ENCODE results near the gene SLC35G6.

The SLC35G6 gene

DNA sequence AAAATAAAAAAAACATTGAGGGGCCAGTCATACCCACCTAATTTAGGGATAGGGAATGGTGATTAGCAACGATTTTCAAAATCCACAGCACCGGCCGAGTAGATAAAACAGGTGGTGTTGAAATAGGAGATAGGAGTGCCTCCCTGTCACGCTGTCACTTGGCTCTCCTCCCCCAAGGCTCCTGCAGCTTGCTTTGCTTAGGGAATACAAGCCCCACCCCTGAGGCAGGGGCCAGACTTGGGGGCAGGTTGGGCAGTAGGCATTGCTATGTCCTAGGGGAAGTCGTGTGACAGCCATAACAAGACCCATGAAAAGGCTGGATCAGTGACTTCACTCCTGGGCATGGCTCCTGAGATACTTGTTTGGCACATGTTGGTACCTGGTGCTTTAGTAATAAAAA lies 28.7 kb downstream of the SLC35G6 start:
- Histone ChIP-seq H4K8ac (ENCODE audit: low read length) (peak overlapping the region; percentile 31), H3K4me3 (ENCODE audit: insufficient read depth in 1 of 2, low read depth in 1 of 2, low read length in 2 of 2) (no peak overlapping the region), H3K14ac (ENCODE audit: low read length in 2 of 2) (no peak overlapping the region), H3K9me3 (ENCODE audit: control insufficient read depth, low read length) (no peaks in the 10 kb centered on the region), H2BK120ac (ENCODE audit: low read depth, low read length) (no peak overlapping the region), H3K18ac (ENCODE audit: low read depth in 1 of 2, low read length in 2 of 2) (no peak overlapping the region), H3K4me2 (ENCODE audit: low read length, poor library complexity, severe bottlenecking) (no peak overlapping the region), H3K4me1 (ENCODE audit: control insufficient read depth, insufficient read depth, low read depth, low read length) (no peaks in the 10 kb centered on the region), H3K27me3 (ENCODE audit: control insufficient read depth in 1 of 2, insufficient read depth in 1 of 2, low read length in 2 of 2) (no peaks in the 10 kb centered on the region), H3K9ac (ENCODE audit: low read length) (no peak overlapping the region), H3K4ac (ENCODE audit: low read depth in 1 of 2, low read length in 2 of 2) (no peak overlapping the region), H4K91ac (ENCODE audit: low read length) (no peak overlapping the region), H2BK5ac (ENCODE audit: low read depth, low read length, poor library complexity, severe bottlenecking) (no peak overlapping the region), H2BK12ac (ENCODE audit: low read length in 2 of 2) (no peak overlapping the region), H3K79me1 (replicated peaks; ENCODE audit: low read length, poor library complexity, severe bottlenecking) (peaks cover 21% of the 10 kb centered on the region), H3K27ac (ENCODE audit: low read length, poor library complexity, severe bottlenecking) (no peak overlapping the region), H2AFZ (ENCODE audit: low read depth, low read length) (no peak overlapping the region), H2BK15ac (ENCODE audit: low read depth, poor library complexity, severe bottlenecking) (no peak overlapping the region), H3K23ac (ENCODE audit: low read length in 2 of 2) (no peak overlapping the region), H3K36me3 (ENCODE audit: control insufficient read depth in 1 of 2, insufficient read depth in 2 of 2, low read depth in 1 of 2, low read length in 2 of 2) (peaks cover 83 to 96% of the 10 kb centered on the region in 2 experiments), H2AK5ac (ENCODE audit: low read length, severe bottlenecking) (no peak overlapping the region)
- no peak for DNase-seq
- 97% methylated on average over 5 of the region's 5 CpGs for WGBS

DNA sequence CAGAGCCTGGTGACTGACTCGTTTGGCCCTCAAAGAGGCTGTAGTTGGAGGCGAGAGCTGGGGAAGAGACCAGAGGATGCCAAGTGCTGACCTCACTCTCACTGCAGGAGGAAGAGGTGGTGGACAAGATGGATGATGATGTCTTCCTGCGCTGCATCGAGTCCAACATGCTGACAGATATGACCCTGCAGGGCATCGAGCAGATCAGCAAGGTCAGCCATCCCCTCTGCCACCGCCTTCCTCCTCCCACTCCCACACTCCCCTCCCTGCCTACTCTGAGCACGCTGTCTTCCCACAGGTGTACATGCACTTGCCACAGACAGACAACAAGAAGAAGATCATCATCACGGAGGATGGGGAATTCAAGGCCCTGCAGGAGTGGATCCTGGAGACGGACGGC lies 29.9 kb downstream of the SLC35G6 start:
- Histone ChIP-seq H3K27me3 (ENCODE audit: control insufficient read depth in 1 of 2, insufficient read depth in 1 of 2, low read length in 2 of 2) (no peaks in the 10 kb centered on the region), H3K4ac (ENCODE audit: low read depth in 1 of 2, low read length in 2 of 2) (no peak overlapping the region), H3K18ac (ENCODE audit: low read depth in 1 of 2, low read length in 2 of 2) (no peak overlapping the region), H3K27ac (ENCODE audit: low read length, poor library complexity, severe bottlenecking) (no peak overlapping the region), H3K23ac (ENCODE audit: low read length in 2 of 2) (no peak overlapping the region), H2AK5ac (ENCODE audit: low read length, severe bottlenecking) (no peak overlapping the region), H3K4me2 (ENCODE audit: low read length, poor library complexity, severe bottlenecking) (no peak overlapping the region), H3K9ac (ENCODE audit: low read length) (no peak overlapping the region), H2AFZ (ENCODE audit: low read depth, low read length) (no peak overlapping the region), H2BK12ac (ENCODE audit: low read length in 2 of 2) (no peak overlapping the region), H3K14ac (ENCODE audit: low read length in 2 of 2) (no peak overlapping the region), H2BK15ac (ENCODE audit: low read depth, poor library complexity, severe bottlenecking) (no peak overlapping the region), H3K79me1 (replicated peaks; ENCODE audit: low read length, poor library complexity, severe bottlenecking) (peaks cover 24% of the 10 kb centered on the region), H4K91ac (ENCODE audit: low read length) (no peak overlapping the region), H3K9me3 (ENCODE audit: control insufficient read depth, low read length) (no peaks in the 10 kb centered on the region), H4K8ac (ENCODE audit: low read length) (no peak overlapping the region), H3K36me3 (ENCODE audit: control insufficient read depth in 1 of 2, insufficient read depth in 2 of 2, low read depth in 1 of 2, low read length in 2 of 2) (peaks cover 86 to 92% of the 10 kb centered on the region in 2 experiments), H2BK5ac (ENCODE audit: low read depth, low read length, poor library complexity, severe bottlenecking) (no peak overlapping the region), H3K4me1 (ENCODE audit: control insufficient read depth, insufficient read depth, low read depth, low read length) (no peaks in the 10 kb centered on the region), H2BK120ac (ENCODE audit: low read depth, low read length) (no peak overlapping the region), H3K4me3 (ENCODE audit: insufficient read depth in 1 of 2, low read depth in 1 of 2, low read length in 2 of 2) (no peak overlapping the region)
- no peak for DNase-seq
- 95% methylated on average over 10 of the region's 10 CpGs for WGBS

DNA sequence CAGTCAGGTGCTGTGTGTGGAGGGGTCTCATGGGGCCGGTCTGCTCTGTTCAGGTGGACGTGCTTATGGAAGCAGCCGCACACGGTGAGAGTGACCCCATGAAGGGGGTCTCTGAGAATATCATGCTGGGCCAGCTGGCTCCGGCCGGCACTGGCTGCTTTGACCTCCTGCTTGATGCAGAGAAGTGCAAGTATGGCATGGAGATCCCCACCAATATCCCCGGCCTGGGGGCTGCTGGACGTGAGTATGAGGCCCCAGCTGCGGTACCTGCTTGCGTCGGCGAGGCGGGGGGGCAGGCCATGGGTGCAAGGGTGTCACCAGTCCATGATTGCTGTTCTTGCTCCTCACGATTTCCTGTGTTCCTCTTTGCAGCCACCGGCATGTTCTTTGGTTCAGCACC lies 30.9 kb downstream of the SLC35G6 start:
- H3K23ac ChIP-seq (ENCODE audit: low read length in 2 of 2), result no peak overlapping the region
- H4K8ac ChIP-seq (ENCODE audit: low read length), result no peak overlapping the region
- no peak overlapping the region for H3K4ac ChIP-seq (ENCODE audit: low read depth in 1 of 2, low read length in 2 of 2)
- H3K4me3 ChIP-seq (ENCODE audit: insufficient read depth in 1 of 2, low read depth in 1 of 2, low read length in 2 of 2), result no peak overlapping the region
- no peak overlapping the region for H2BK12ac ChIP-seq (ENCODE audit: low read length in 2 of 2)
- H2BK5ac ChIP-seq (ENCODE audit: low read depth, low read length, poor library complexity, severe bottlenecking), result no peak overlapping the region
- WGBS, result 97% methylated on average over 15 of the region's 15 CpGs
- H3K9me3 ChIP-seq (ENCODE audit: control insufficient read depth, low read length), result no peaks in the 10 kb centered on the region
- no peak overlapping the region for H4K91ac ChIP-seq (ENCODE audit: low read length)
- no peak overlapping the region for H3K9ac ChIP-seq (ENCODE audit: low read length)
- no peak overlapping the region for H3K18ac ChIP-seq (ENCODE audit: low read depth in 1 of 2, low read length in 2 of 2)
- H2AK5ac ChIP-seq (ENCODE audit: low read length, severe bottlenecking), result no peak overlapping the region
- peaks cover 81 to 85% of the 10 kb centered on the region in 2 experiments for H3K36me3 ChIP-seq (ENCODE audit: control insufficient read depth in 1 of 2, insufficient read depth in 2 of 2, low read depth in 1 of 2, low read length in 2 of 2)
- H3K27me3 ChIP-seq (ENCODE audit: control insufficient read depth in 1 of 2, insufficient read depth in 1 of 2, low read length in 2 of 2), result no peaks in the 10 kb centered on the region
- no peak overlapping the region for H2BK120ac ChIP-seq (ENCODE audit: low read depth, low read length)
- no peak overlapping the region for H3K14ac ChIP-seq (ENCODE audit: low read length in 2 of 2)
- DNase-seq, result no peak
- peaks cover 22% of the 10 kb centered on the region for H3K79me1 ChIP-seq (replicated peaks; ENCODE audit: low read length, poor library complexity, severe bottlenecking)
- H3K27ac ChIP-seq (ENCODE audit: low read length, poor library complexity, severe bottlenecking), result no peak overlapping the region
- H3K4me1 ChIP-seq (ENCODE audit: control insufficient read depth, insufficient read depth, low read depth, low read length), result no peaks in the 10 kb centered on the region
- H2AFZ ChIP-seq (ENCODE audit: low read depth, low read length), result no peak overlapping the region
- no peak overlapping the region for H3K4me2 ChIP-seq (ENCODE audit: low read length, poor library complexity, severe bottlenecking)
- H2BK15ac ChIP-seq (ENCODE audit: low read depth, poor library complexity, severe bottlenecking), result no peak overlapping the region

DNA sequence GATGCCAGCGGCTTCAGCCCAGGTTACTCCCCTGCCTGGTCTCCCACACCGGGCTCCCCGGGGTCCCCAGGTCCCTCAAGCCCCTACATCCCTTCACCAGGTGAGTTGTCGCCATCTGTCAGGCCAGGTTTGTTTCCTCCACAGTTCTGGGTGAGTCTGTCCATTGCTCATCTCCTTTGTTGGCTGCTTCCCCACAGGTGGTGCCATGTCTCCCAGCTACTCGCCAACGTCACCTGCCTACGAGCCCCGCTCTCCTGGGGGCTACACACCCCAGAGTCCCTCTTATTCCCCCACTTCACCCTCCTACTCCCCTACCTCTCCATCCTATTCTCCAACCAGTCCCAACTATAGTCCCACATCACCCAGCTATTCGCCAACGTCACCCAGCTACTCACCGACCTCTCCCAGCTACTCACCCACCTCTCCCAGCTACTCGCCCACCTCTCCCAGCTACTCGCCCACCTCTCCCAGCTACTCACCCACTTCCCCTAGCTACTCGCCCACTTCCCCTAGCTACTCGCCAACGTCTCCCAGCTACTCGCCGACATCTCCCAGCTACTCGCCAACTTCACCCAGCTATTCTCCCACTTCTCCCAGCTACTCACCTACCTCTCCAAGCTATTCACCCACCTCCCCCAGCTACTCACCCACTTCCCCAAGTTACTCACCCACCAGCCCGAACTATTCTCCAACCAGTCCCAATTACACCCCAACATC lies 31.7 kb downstream of the SLC35G6 start:
- Histone ChIP-seq H3K4me1 (ENCODE audit: control insufficient read depth, insufficient read depth, low read depth, low read length) (no peaks in the 10 kb centered on the region), H4K8ac (ENCODE audit: low read length) (no peak overlapping the region), H3K4ac (ENCODE audit: low read depth in 1 of 2, low read length in 2 of 2) (no peak overlapping the region), H2BK12ac (ENCODE audit: low read length in 2 of 2) (no peak overlapping the region), H3K36me3 (ENCODE audit: control insufficient read depth in 1 of 2, insufficient read depth in 2 of 2, low read depth in 1 of 2, low read length in 2 of 2) (peaks cover 75 to 76% of the 10 kb centered on the region in 2 experiments), H3K4me2 (ENCODE audit: low read length, poor library complexity, severe bottlenecking) (no peak overlapping the region), H3K9ac (ENCODE audit: low read length) (no peak overlapping the region), H2AFZ (ENCODE audit: low read depth, low read length) (no peak overlapping the region), H3K18ac (ENCODE audit: low read depth in 1 of 2, low read length in 2 of 2) (no peak overlapping the region), H3K27ac (ENCODE audit: low read length, poor library complexity, severe bottlenecking) (no peak overlapping the region), H2AK5ac (ENCODE audit: low read length, severe bottlenecking) (no peak overlapping the region), H3K14ac (ENCODE audit: low read length in 2 of 2) (no peak overlapping the region), H3K27me3 (ENCODE audit: control insufficient read depth in 1 of 2, insufficient read depth in 1 of 2, low read length in 2 of 2) (no peaks in the 10 kb centered on the region), H2BK15ac (ENCODE audit: low read depth, poor library complexity, severe bottlenecking) (no peak overlapping the region), H2BK5ac (ENCODE audit: low read depth, low read length, poor library complexity, severe bottlenecking) (no peak overlapping the region), H4K91ac (ENCODE audit: low read length) (no peak overlapping the region), H2BK120ac (ENCODE audit: low read depth, low read length) (no peak overlapping the region), H3K4me3 (ENCODE audit: insufficient read depth in 1 of 2, low read depth in 1 of 2, low read length in 2 of 2) (no peak overlapping the region), H3K9me3 (ENCODE audit: control insufficient read depth, low read length) (no peaks in the 10 kb centered on the region), H3K23ac (ENCODE audit: low read length in 2 of 2) (no peak overlapping the region), H3K79me1 (replicated peaks; ENCODE audit: low read length, poor library complexity, severe bottlenecking) (peaks cover 21% of the 10 kb centered on the region)
- DNase-seq, result no peak
- WGBS, result 97% methylated on average over 20 of the region's 20 CpGs

Measured in mesenchymal stem cell (in vitro differentiated cells and primary cell).